B cell (primary cell): ENCODE measurements around the gene RPH3AL. TPM values are rescaled to one million over a fixed set of nuclear protein-coding genes. Genes with fewer than 3 reads are reported as not detected.

ENCODE experiments used
- ATAC-seq: fragments of 200-7000 bp; cut with Tn5 transposase; one replicate; pipeline ENCODE4 v1.10.0; 2021; ENCODE audit warnings: low read depth, mild to moderate bottlenecking, moderate number of reproducible peaks, moderate library complexity
- CTCF ChIA-PET: fragments of 350-600 bp; sonication (Branson Sonifier 250); formaldehyde crosslinking; loops from one replicate; lab custom pipeline; 2021; ENCODE audit warnings: antibody characterized with exemption, inconsistent platforms; lab: Charles Lee
- POLR2A ChIA-PET: fragments of 350-600 bp; sonication (Branson Sonifier 250); formaldehyde crosslinking; loops from one replicate; lab custom pipeline; 2021; ENCODE audit warnings: antibody characterized with exemption; lab: Charles Lee
- DNase-seq: peaks from one replicate; pipeline ENCODE4 v3.0.0; 2013
- H2AFZ ChIP-seq: 2 replicates; pipeline ENCODE4 v1.6.1; 2012; ENCODE audit warnings: mild to moderate bottlenecking, low read depth, low read length; ENCODE audit not compliant: insufficient read depth, poor library complexity, severe bottlenecking
- H3K27ac ChIP-seq, 2 donors: 1 replicate in 1 of 2; 2 replicates in 1 of 2; pipeline ENCODE4 v1.5.1; 2012 to 2013; ENCODE audit warnings: low read length in 2 of 2, mild to moderate bottlenecking in 2 of 2, moderate library complexity in 1 of 2
- H3K27me3 ChIP-seq, 4 experiments: fragments of 200-600 bp in 1 of 4; sonication (generic) in 1 of 4; replicated peaks in 1 of 4; 1 replicate in 2 of 4; 2 replicates in 2 of 4; pipeline versions ENCODE4 v1.6.1 to v1.7.0; 2013 to 2016; ENCODE audit warnings: low read length in 3 of 4, mild to moderate bottlenecking in 2 of 4, mixed read lengths in 1 of 4, moderate library complexity in 1 of 4; ENCODE audit not compliant: insufficient read depth in 4 of 4, control insufficient read depth in 3 of 4; ENCODE audit errors: control extremely low read depth in 1 of 4
- H3K36me3 ChIP-seq, 2 experiments: replicated peaks in 1 of 2; 1 replicate in 1 of 2; 2 replicates in 1 of 2; pipeline versions ENCODE4 v1.6.1 to v1.7.1; 2013; ENCODE audit warnings: low read length in 1 of 2; ENCODE audit not compliant: insufficient read depth in 2 of 2, control insufficient read depth in 1 of 2; ENCODE audit errors: control extremely low read depth in 1 of 2, extremely low read depth in 1 of 2
- H3K4me1 ChIP-seq, 2 donors: fragments of 200-600 bp in 1 of 2; sonication (generic) in 1 of 2; 1 replicate in 1 of 2; 2 replicates in 1 of 2; pipeline versions ENCODE4 v1.5.1 to v1.6.1; 2013 to 2017; ENCODE audit warnings: low read length in 2 of 2; ENCODE audit not compliant: control insufficient read depth in 2 of 2, insufficient read depth in 2 of 2
- H3K4me2 ChIP-seq: replicated peaks from 2 replicates; pipeline ENCODE3; 2012; ENCODE audit warnings: mild to moderate bottlenecking, low read depth, low read length; ENCODE audit not compliant: poor library complexity, severe bottlenecking
- H3K4me3 ChIP-seq, 5 experiments: fragments of 200-600 bp in 1 of 5; sonication (generic) in 1 of 5; 1 replicate in 3 of 5; 2 replicates in 2 of 5; pipeline versions ENCODE4 v1.5.1 to v1.7.0; 2011 to 2016; ENCODE audit warnings: low read length in 4 of 5, mild to moderate bottlenecking in 4 of 5, low read depth in 2 of 5, control low read depth in 1 of 5, moderate library complexity in 1 of 5; ENCODE audit not compliant: insufficient read depth in 1 of 5; ENCODE audit errors: control extremely low read depth in 1 of 5, extremely low read depth in 1 of 5
- H3K79me2 ChIP-seq: fragments of 200-600 bp; sonication (generic); one replicate; pipeline ENCODE4 v1.6.0; 2016; ENCODE audit warnings: low read length; ENCODE audit not compliant: control insufficient read depth, insufficient read depth
- H3K9ac ChIP-seq: fragments of 200-600 bp; sonication (generic); 2 replicates; pipeline ENCODE4 v1.6.1; 2017; ENCODE audit warnings: mild to moderate bottlenecking, low read length, moderate library complexity
- H3K9me3 ChIP-seq, 3 donors: one replicate each; pipeline versions ENCODE4 v1.6.1 to v1.7.1; 2013; ENCODE audit warnings: low read length in 2 of 3; ENCODE audit not compliant: control insufficient read depth in 2 of 3, insufficient read depth in 1 of 3; ENCODE audit errors: control extremely low read depth in 1 of 3
- H4K20me1 ChIP-seq: 2 replicates; pipeline ENCODE4 v1.6.0; 2012; ENCODE audit warnings: mild to moderate bottlenecking, low read length; ENCODE audit not compliant: insufficient read depth, control insufficient read depth, poor library complexity, severe bottlenecking
- H3K27ac Mint-ChIP-seq: one replicate; pipeline ENCODE4 v1.8.0; 2021; ENCODE audit warnings: mixed read lengths
- H3K27me3 Mint-ChIP-seq: one replicate; pipeline ENCODE4 v1.8.0; 2021; ENCODE audit warnings: mixed read lengths
- H3K4me1 Mint-ChIP-seq: one replicate; pipeline ENCODE4 v1.8.0; 2021; ENCODE audit warnings: mixed read lengths
- H3K4me3 Mint-ChIP-seq: one replicate; pipeline ENCODE4 v1.8.0; 2021; ENCODE audit warnings: mixed read lengths
- H3K9me3 Mint-ChIP-seq: one replicate; pipeline ENCODE4 v1.8.0; 2022; ENCODE audit warnings: mixed read lengths; ENCODE audit not compliant: insufficient read depth
- CTCF ChIP-seq: fragments of 200-600 bp; IDR thresholded peaks from one replicate; pipeline ENCODE4 v1.8.0; 2022; ENCODE audit warnings: antibody characterized with exemption, mild to moderate bottlenecking
- EZH2 ChIP-seq: IDR thresholded peaks from 2 replicates; pipeline ENCODE4 v1.6.1; 2012; ENCODE audit warnings: borderline replicate concordance, low read depth, mild to moderate bottlenecking, moderate library complexity, low read length; ENCODE audit not compliant: insufficient read depth, poor library complexity, severe bottlenecking
- WGBS: methylation state at CpG from one replicate; pipeline ENCODE4 v1.1.5; 2013; ENCODE audit warnings: missing lambda C conversion rate; ENCODE audit not compliant: insufficient coverage; 5-methylcytosine and 5-hydroxymethylcytosine counted together
- intact Hi-C: fragments of 100-400 bp; cut with micrococcal nuclease; formaldehyde crosslinking; loops from one replicate; pipeline ENCODE4 v1.10.0; 2022
- polyA plus RNA-seq: library from polyadenylated mRNA; depleted of rRNA; stranded (reverse); fragments of >200 nt; gene quantifications from 2 replicates; pipeline ENCODE4 v1.2.3, GENCODE V29; 2012
- total RNA-seq, 2 donors: library from RNA; stranded (reverse); fragments of 120-200 nt in 1 of 2; gene quantifications; 1 replicate in 1 of 2; 2 replicates in 1 of 2; pipeline versions ENCODE4 v1.2.3 to v1.2.4, GENCODE V29; 2013 to 2022

Gene RPH3AL
- total and polyA plus RNA-seq, 2 donors (not counting 1 experiment from before 2014, with no cell fraction given) = 10.8 to 13.3 TPM

- intact Hi-C loops = no loop called here
- DNase-seq (no peak), ATAC-seq (no peak)
- H3K4me2 ChIP-seq = no peak overlapping the region
- Mint-ChIP-seq H3K27ac (no peak overlapping the region), H3K9me3 (no peaks in the 10 kb centered on the region), H3K4me1 (no peaks in the 10 kb centered on the region), H3K4me3 (no peak overlapping the region), H3K27me3 (no peaks in the 10 kb centered on the region)
- POLR2A ChIA-PET = no interaction called here
- 69% methylated on average over 14 of the region's 17 CpGs for WGBS
- no peak overlapping the region for H2AFZ ChIP-seq
- no peaks in the 10 kb centered on the region for H3K79me2 ChIP-seq
- TF ChIP-seq EZH2 (no peak), CTCF (no peak)
- no peaks in the 10 kb centered on the region for H4K20me1 ChIP-seq
- H3K27me3 ChIP-seq = peaks cover 0 to 9% (median 3%) of the 10 kb centered on the region in 4 experiments
- H3K27ac ChIP-seq = no peak overlapping the region
- H3K36me3 ChIP-seq = no peaks in the 10 kb centered on the region
- H3K9ac ChIP-seq = no peak overlapping the region
- CTCF ChIA-PET = no interaction called here
- H3K4me1 ChIP-seq = peaks cover 0 to 3% of the 10 kb centered on the region in 2 donors
- H3K4me3 ChIP-seq = no peak overlapping the region
- H3K9me3 ChIP-seq = no peaks in the 10 kb centered on the region
Measured at GRCh38 chr17:298791-299450, 53.7 kb downstream of the RPH3AL start.

- H3K36me3 ChIP-seq = no peaks in the 10 kb centered on the region
- H3K9me3 ChIP-seq = no peaks in the 10 kb centered on the region
- H3K4me2 ChIP-seq = no peak overlapping the region
- H3K27ac ChIP-seq = no peak overlapping the region
- Mint-ChIP-seq H3K27ac (no peak overlapping the region), H3K9me3 (no peaks in the 10 kb centered on the region), H3K4me3 (no peak overlapping the region), H3K4me1 (no peaks in the 10 kb centered on the region), H3K27me3 (peaks cover 6% of the 10 kb centered on the region)
- peaks cover 0 to 3% (median 2%) of the 10 kb centered on the region in 4 experiments for H3K27me3 ChIP-seq
- H3K79me2 ChIP-seq = no peaks in the 10 kb centered on the region
- no peak overlapping the region for H3K4me3 ChIP-seq
- H3K4me1 ChIP-seq = no peaks in the 10 kb centered on the region
- ChIA-PET CTCF (no interaction called here), POLR2A (no interaction called here)
- WGBS = 87% methylated on average over 10 of the region's 10 CpGs
- no peak for DNase-seq
- TF ChIP-seq EZH2 = no peak
- no peak for TF ChIP-seq CTCF
- H2AFZ ChIP-seq = no peak overlapping the region
- H3K9ac ChIP-seq = no peak overlapping the region
- no peak for ATAC-seq
- intact Hi-C loops = no loop called here
- H4K20me1 ChIP-seq = no peaks in the 10 kb centered on the region
Measured at GRCh38 chr17:297758-298157, 54.8 kb downstream of the RPH3AL start.
